Measurements from ENCODE around the gene MYBPHL. TPM values are rescaled to one million over a fixed set of nuclear protein-coding genes. Genes with fewer than 3 reads are reported as not detected.
"Not testable (repeated sequence)": the region's sequence is repeated elsewhere in the genome, so short reads cannot be mapped to it uniquely, and the experiment has no call there.

MYBPHL gene
- total RNA-seq, 1 donor from 2014 or later, result not detected

DNA sequence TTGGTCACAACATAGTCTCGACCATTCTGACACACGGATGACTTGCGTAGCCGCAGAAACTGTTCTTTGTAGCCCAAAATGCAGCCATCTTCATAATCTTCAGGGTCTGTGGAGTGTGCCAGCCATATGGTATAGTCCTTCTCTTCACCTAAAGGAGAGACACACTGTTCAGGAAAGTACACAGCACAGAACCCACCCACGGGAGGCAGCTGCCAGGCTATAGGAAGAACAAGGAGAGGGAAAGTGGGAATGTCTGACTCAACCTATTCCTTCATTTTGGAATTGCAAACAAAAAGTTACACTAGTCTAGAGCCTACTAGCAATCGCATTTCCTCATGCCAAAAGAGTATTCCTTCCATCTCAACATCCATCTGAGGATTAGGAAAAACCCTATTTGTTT lies 16.2 kb upstream of the MYBPHL start:
- H3K9me3 Mint-ChIP-seq, result no peaks in the 10 kb centered on the region
- H3K4me1 Mint-ChIP-seq (ENCODE audit: low read depth), result no peaks in the 10 kb centered on the region
- no peaks in the 10 kb centered on the region for H3K36me3 Mint-ChIP-seq (ENCODE audit: low read depth)
- intact Hi-C loops (cut with micrococcal nuclease), result loop anchor here (5.0 kb wide), 1 partner anchor 39 kb away; no protein-coding TSS in a partner anchor
- H3K27me3 Mint-ChIP-seq (ENCODE audit: insufficient read depth), result peaks cover 4% of the 10 kb centered on the region
- DNase-seq (ENCODE audit: low spot score), result no peak
- no peak overlapping the region for H3K27ac Mint-ChIP-seq
- H3K4me3 Mint-ChIP-seq, result no peak overlapping the region

DNA sequence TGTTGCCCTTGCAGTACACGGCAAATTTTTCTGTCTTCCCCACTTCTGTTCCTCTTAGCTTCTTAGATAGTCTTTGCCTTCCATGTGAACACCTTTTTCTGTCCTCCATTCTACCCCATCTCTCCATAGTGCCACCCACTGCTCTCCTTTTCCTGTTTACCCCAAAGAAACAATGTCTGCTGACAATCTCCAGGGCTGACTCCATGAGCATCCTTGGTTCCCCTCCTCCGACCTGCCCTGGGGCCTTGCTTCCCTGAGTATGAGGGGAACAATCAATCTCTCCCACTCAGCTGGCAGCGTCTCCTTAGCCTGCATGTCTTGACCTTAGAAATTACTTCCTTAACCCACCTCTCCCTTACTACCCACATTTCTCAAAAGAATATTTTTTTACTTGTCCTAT lies 12.3 kb upstream of the MYBPHL start:
- H3K9me3 Mint-ChIP-seq, result no peaks in the 10 kb centered on the region
- DNase-seq (ENCODE audit: low spot score), result no peak
- H3K27me3 Mint-ChIP-seq (ENCODE audit: insufficient read depth), result peaks cover 6% of the 10 kb centered on the region
- H3K4me3 Mint-ChIP-seq, result no peak overlapping the region
- intact Hi-C loops (cut with micrococcal nuclease), result no loop called here
- H3K27ac Mint-ChIP-seq, result no peak overlapping the region
- no peaks in the 10 kb centered on the region for H3K36me3 Mint-ChIP-seq (ENCODE audit: low read depth)
- no peaks in the 10 kb centered on the region for H3K4me1 Mint-ChIP-seq (ENCODE audit: low read depth)

DNA sequence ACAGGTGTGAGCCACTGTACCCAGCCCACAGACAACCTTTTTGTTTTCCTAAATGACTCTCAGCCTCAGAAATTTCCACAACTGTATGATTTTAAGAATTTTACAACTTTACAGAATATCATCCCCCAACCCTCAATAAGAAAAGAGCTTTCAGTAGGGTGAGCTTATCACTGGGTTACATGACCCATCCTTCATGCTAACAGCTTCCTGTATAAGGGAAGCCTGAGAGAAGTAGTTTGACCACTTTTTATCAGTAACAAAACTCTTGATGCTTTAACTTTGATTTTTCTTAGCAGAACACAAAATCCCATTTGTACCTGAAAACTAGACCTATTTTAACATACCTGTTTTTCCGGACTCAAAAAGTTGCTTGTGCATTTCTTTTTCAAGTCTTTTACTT lies 9.7 kb upstream of the MYBPHL start:
- Mint-ChIP-seq H3K4me3 (no peak overlapping the region), H3K36me3 (ENCODE audit: low read depth) (no peaks in the 10 kb centered on the region), H3K27me3 (ENCODE audit: insufficient read depth) (peaks cover 10% of the 10 kb centered on the region), H3K4me1 (ENCODE audit: low read depth) (no peaks in the 10 kb centered on the region), H3K27ac (no peak overlapping the region), H3K9me3 (no peaks in the 10 kb centered on the region)
- DNase-seq (ENCODE audit: low spot score), result no peak
- intact Hi-C loops (cut with micrococcal nuclease), result no loop called here

DNA sequence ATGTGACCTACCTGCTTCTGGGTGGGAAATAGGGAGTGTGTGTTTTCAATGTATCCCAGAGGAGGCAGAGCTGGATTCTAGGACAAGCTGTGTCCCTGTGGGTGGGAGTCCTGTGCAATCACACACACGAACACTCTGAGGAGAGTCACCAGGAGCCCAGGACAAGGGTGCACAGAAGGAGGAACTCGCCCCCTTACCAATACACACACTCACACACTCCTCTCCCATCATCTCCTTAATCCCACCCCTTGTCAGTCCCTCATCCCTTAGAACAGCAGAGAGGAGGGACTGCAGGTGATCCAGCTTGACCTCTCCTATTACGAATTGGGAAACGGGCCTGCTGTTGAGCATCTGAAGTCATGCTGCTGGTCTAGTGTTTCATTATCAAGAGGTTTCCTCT lies 8.5 kb upstream of the MYBPHL start:
- no peak for DNase-seq (ENCODE audit: low spot score)
- Mint-ChIP-seq H3K36me3 (ENCODE audit: low read depth) (no peaks in the 10 kb centered on the region), H3K27ac (no peak overlapping the region), H3K4me3 (no peak overlapping the region), H3K27me3 (ENCODE audit: insufficient read depth) (peaks cover 11% of the 10 kb centered on the region), H3K9me3 (no peaks in the 10 kb centered on the region), H3K4me1 (ENCODE audit: low read depth) (no peaks in the 10 kb centered on the region)
- intact Hi-C loops (cut with micrococcal nuclease), result no loop called here

DNA sequence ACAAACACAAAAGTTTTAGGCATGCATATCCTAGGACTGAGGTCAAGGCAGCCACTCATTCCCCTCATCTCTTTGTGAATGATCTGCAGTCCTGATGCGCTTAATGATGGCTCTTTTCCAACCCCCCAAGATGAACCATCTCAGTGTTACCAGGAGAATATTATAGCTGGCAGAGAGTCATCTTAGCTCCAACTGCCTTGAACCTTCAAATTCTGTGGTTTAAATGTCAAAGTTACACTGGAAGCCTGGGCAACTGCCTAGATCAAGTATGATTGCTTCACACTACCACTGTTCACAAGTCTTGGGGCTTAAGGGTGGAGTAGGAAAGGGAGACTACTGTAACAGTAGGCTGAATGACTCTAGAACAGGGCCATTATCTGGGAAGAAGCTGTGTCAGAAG lies 8.0 kb upstream of the MYBPHL start:
- DNase-seq (ENCODE audit: low spot score), result no peak
- Mint-ChIP-seq H3K27me3 (ENCODE audit: insufficient read depth) (peaks cover 15% of the 10 kb centered on the region), H3K27ac (no peak overlapping the region), H3K9me3 (no peaks in the 10 kb centered on the region), H3K4me1 (ENCODE audit: low read depth) (no peaks in the 10 kb centered on the region), H3K36me3 (ENCODE audit: low read depth) (no peaks in the 10 kb centered on the region), H3K4me3 (no peak overlapping the region)
- intact Hi-C loops (cut with micrococcal nuclease), result no loop called here

DNA sequence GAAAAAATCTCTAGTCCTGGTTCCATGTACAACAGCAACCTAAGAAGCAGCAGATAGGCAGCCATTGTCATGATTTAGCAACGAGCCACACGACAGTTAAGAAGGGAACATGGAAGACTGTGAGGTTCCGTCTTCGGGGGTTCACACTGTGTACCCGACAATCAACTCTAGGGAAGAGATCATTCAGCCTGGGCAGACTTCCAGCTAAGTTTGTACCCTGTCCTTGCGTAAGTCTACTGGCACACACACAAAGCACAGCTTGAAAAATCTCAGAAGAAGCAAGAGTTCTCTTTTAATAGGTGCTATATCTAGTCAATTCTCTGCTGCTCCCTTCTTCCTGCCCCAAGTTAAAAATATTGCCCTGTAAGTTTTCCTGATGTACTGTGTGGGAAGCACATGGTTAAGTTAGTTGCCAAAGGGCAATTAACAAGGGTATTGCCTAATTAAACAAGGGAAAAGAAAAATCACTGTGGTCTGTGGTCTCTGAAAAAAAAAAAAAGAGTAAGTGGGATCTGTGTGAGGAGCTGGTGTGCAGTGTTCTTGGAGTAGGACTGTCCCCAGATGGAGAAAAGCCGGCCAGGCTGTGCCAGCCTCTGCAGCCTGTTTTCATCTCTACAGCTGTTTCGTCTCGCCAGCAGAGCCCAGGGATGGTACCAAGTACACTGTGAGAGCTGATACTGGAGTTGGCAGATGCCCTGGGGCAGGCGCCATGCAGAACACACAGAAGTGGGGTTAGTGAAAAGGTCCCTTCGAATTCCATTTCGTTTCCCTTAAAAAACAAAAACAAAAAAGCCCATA lies 6.4 kb upstream of the MYBPHL start:
- H3K4me1 Mint-ChIP-seq (ENCODE audit: low read depth), result no peaks in the 10 kb centered on the region
- H3K27ac Mint-ChIP-seq, result no peak overlapping the region
- peaks cover 23% of the 10 kb centered on the region for H3K27me3 Mint-ChIP-seq (ENCODE audit: insufficient read depth)
- no peak for DNase-seq (ENCODE audit: low spot score)
- intact Hi-C loops (cut with micrococcal nuclease), result no loop called here
- no peak overlapping the region for H3K4me3 Mint-ChIP-seq
- no peaks in the 10 kb centered on the region for H3K9me3 Mint-ChIP-seq
- no peaks in the 10 kb centered on the region for H3K36me3 Mint-ChIP-seq (ENCODE audit: low read depth)

DNA sequence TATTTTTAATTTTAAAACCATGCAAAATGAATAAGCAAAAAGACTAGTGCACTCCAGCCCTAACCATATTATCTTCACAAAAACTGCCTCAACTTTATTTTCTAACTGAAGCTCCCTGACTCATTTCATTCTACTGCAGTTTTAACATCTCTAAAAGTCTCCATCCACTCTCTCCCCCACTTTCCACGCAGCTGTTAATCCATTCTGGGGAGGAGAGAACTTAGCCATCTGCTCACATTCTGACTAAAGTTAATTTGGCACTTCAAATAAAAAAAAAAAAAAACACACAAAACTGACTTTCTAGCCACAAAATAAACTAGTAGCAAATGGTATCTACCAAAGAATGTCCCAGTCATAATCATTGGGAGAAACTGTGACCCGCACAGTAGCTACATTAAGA lies 5.4 kb upstream of the MYBPHL start:
- Mint-ChIP-seq H3K4me3 (no peak overlapping the region), H3K9me3 (no peaks in the 10 kb centered on the region), H3K36me3 (ENCODE audit: low read depth) (no peaks in the 10 kb centered on the region), H3K27me3 (ENCODE audit: insufficient read depth) (peaks cover 23% of the 10 kb centered on the region), H3K27ac (no peak overlapping the region), H3K4me1 (ENCODE audit: low read depth) (no peaks in the 10 kb centered on the region)
- no peak for DNase-seq (ENCODE audit: low spot score)
- intact Hi-C loops (cut with micrococcal nuclease), result no loop called here

DNA sequence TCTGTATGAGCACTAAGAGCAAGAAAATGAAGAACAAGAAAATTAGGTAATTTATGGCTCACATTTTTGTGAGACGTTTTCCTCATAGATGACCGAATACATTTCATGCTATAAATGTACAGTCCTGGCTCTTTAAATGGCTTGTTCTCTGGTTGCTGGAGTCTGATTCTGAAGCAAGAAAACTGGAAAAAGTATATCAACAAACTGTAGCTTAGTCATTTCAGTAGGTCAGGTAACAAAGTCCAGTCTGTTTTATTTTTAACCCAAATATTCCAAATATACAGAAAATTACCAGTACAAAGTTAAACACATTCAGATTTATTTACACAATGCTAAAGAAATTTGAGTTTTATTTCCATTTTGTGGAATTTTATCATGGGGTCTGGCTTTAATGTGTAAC lies 2.5 kb upstream of the MYBPHL start:
- no peaks in the 10 kb centered on the region for H3K36me3 Mint-ChIP-seq (ENCODE audit: low read depth)
- no peak for DNase-seq (ENCODE audit: low spot score)
- peaks cover 22% of the 10 kb centered on the region for H3K27me3 Mint-ChIP-seq (ENCODE audit: insufficient read depth)
- intact Hi-C loops (cut with micrococcal nuclease), result no loop called here
- no peak overlapping the region for H3K4me3 Mint-ChIP-seq
- H3K27ac Mint-ChIP-seq, result no peak overlapping the region
- H3K4me1 Mint-ChIP-seq (ENCODE audit: low read depth), result no peaks in the 10 kb centered on the region
- no peaks in the 10 kb centered on the region for H3K9me3 Mint-ChIP-seq

DNA sequence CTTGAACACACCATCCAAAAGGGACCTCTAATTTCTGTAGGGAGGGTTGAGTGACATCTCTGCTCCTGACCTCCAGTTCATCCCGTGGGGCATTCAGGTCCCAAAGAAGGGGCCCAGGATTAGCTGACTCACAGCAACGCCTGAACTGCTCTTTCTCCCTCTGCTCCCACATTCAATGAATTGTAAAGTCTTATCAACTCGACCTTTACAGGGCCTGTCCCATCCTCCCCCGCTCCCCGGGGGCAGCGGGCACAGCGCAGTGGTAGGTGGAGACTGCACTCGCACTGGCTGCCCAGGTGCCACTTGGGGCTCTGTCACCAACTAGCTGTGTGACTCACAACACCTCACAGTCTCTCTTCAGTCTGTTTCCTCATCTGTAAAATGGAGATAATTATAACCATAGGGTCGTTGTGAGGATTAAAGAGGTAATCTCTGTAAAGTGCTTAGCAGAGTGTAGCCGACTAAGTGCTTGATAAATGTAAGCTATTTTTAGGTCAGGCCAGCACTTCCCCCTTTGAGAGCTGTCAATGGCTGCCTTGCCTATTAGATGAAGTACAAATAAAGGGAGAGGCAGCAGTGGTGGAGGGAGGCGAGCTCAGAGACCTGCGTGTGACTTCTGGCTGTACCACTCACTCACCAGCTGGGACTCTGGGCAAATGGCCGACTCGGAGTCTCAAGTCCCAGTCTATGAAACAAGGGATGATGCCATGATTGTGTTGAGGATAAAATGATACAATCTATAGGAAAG lies 637 bp upstream of the MYBPHL start:
- Mint-ChIP-seq H3K36me3 (ENCODE audit: low read depth) (no peaks in the 10 kb centered on the region), H3K27ac (no peak overlapping the region), H3K27me3 (ENCODE audit: insufficient read depth) (peaks cover 17% of the 10 kb centered on the region), H3K9me3 (no peaks in the 10 kb centered on the region), H3K4me1 (ENCODE audit: low read depth) (no peaks in the 10 kb centered on the region), H3K4me3 (no peak overlapping the region)
- DNase-seq (ENCODE audit: low spot score), result no peak
- intact Hi-C loops (cut with micrococcal nuclease), result no loop called here

DNA sequence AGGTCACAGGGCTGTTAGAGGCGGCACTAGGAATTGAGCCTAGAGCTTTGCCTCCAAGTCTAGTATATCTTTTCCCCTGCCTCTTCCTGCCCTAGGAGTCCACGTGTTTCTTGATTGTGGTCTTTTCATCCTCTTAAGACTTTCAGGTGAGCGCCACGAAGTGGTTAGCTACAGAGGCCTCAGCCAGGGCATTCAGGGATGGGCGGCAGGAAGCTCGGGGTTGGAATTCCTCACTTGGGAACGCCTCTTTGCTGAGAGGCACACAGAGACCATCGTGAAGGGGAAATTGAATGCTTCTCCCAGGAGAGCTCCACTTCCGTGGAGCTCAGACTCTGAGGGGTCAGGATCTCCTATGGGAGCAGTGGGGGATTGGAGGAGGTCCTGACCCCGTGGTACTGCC lies 820 bp downstream of the MYBPHL start:
- H3K27ac Mint-ChIP-seq; intact Hi-C loops (cut with micrococcal nuclease); H3K4me3 Mint-ChIP-seq; H3K4me1 Mint-ChIP-seq (ENCODE audit: low read depth); H3K36me3 Mint-ChIP-seq (ENCODE audit: low read depth); H3K9me3 Mint-ChIP-seq; DNase-seq (ENCODE audit: low spot score): not testable (repeated sequence)
- H3K27me3 Mint-ChIP-seq (ENCODE audit: insufficient read depth), result peaks cover 14% of the 10 kb centered on the region

DNA sequence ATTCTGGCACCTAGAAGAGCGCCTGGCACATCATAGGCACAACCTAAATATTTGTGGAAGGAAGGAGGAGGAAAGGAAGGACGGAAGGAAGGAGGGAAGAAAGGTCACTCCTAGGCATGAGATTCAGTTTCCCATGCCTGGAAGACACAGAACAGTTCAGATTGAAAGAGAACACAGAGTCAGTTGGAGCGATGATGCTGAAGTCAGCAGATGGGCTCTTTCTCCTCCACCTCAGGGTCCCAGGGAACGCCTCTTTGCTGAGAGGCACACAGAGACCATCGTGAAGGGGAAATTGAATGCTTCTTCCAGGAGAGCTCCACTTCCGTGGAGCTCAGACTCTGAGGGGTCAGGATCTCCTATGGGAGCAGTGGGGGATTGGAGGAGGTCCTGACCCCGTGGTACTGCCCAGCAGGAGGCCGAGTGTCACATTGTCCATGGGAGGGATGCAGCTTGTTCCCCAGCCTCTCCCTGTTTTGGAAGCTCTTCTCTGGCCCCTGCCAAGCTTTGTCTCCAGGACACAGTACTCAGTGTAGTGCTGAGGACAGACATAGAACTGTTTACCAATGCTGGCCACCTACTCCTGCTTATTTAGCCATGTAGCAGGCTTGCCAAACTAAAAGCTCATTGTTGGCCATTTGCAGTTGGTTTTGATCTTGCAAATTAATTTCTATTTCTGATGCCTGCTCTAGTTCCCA lies 2.4 kb downstream of the MYBPHL start:
- Mint-ChIP-seq H3K27ac (no peak overlapping the region), H3K4me3 (no peak overlapping the region), H3K9me3 (no peaks in the 10 kb centered on the region), H3K4me1 (ENCODE audit: low read depth) (no peaks in the 10 kb centered on the region), H3K36me3 (ENCODE audit: low read depth) (no peaks in the 10 kb centered on the region), H3K27me3 (ENCODE audit: insufficient read depth) (peaks cover 11% of the 10 kb centered on the region)
- DNase-seq (ENCODE audit: low spot score), result no peak
- intact Hi-C loops (cut with micrococcal nuclease), result no loop called here

DNA sequence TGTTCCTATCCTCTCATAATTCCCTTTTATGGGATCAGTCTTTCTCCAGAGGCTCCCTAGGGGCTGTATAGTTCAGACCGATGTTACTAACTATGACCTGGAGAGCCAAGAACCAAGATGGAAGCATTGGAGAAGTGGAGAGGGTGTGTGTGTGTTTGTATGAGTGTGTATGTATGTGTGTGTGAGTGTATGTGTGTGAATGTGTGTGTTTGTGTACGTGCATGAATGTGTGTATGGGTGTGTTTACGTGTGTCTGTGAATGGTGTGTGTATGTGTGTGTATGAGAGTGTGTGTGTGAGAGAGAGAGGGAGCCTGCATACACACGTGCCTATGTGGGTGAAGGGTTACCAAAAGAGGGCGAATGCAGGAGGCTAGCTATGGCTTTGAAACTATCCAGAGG lies 4.9 kb downstream of the MYBPHL start:
- DNase-seq (ENCODE audit: low spot score), result no peak
- peaks cover 8% of the 10 kb centered on the region for H3K4me1 Mint-ChIP-seq (ENCODE audit: low read depth)
- H3K9me3 Mint-ChIP-seq, result no peaks in the 10 kb centered on the region
- H3K36me3 Mint-ChIP-seq (ENCODE audit: low read depth), result no peaks in the 10 kb centered on the region
- intact Hi-C loops (cut with micrococcal nuclease), result no loop called here
- H3K4me3 Mint-ChIP-seq, result no peak overlapping the region
- no peak overlapping the region for H3K27ac Mint-ChIP-seq
- peaks cover 8% of the 10 kb centered on the region for H3K27me3 Mint-ChIP-seq (ENCODE audit: insufficient read depth)

DNA sequence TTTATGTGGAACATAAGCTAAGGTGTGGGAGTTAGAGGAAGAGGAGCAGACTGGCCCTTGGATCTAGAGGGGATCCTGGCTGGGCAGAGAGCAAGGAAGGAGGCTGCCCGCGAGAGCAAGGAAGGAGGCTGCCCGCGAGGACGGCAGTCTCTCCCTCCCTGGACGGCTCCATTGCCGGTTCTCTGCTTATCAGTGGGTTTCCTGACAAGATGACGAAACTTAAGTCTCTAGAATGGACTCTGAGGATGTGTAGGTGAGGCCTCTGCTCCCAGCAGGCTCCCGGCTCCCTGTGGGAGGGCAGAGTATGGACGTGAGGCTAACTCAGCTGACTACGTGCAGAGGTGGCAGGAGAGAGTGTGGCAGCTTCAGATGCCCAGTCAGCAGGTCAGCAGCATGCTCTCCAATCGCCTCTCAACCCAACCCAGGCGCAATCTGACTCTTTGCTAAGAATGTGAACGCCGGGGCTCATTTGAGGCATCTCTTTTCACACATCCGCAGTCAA lies 6.1 kb downstream of the MYBPHL start:
- no peaks in the 10 kb centered on the region for H3K9me3 Mint-ChIP-seq
- peaks cover 8% of the 10 kb centered on the region for H3K27me3 Mint-ChIP-seq (ENCODE audit: insufficient read depth)
- no peak overlapping the region for H3K4me3 Mint-ChIP-seq
- H3K36me3 Mint-ChIP-seq (ENCODE audit: low read depth), result no peaks in the 10 kb centered on the region
- DNase-seq (ENCODE audit: low spot score), result no peak
- H3K4me1 Mint-ChIP-seq (ENCODE audit: low read depth), result peaks cover 8% of the 10 kb centered on the region
- H3K27ac Mint-ChIP-seq, result no peak overlapping the region
- intact Hi-C loops (cut with micrococcal nuclease), result no loop called here

Measured in activated T-helper 1 cell treated with anti-CD3 and anti-CD28 coated beads, Interleukin-12 subunit alpha, Interleukin-12 subunit beta, Interleukin-2, Interleukin-4 antibody, amounts not matched to agents 30 ng/mL and 10 ng/mL and 1 ng/mL, durations not matched to agents 14 hours and 24 hours and 36 hours (primary cell).